Subcutaneous adipose tissue (tissue), 4 donors: ENCODE measurements around the gene PRRC2A. TPM values are rescaled to one million over a fixed set of nuclear protein-coding genes. Genes with fewer than 3 reads are reported as not detected.

Experiments used
- CTCF ChIP-seq: fragments of 450-650 bp; IDR thresholded peaks from one replicate; pipeline ENCODE4 v1.5.1; 2016; ENCODE audit warnings: low read depth, mild to moderate bottlenecking, control low read depth, antibody characterized with exemption, moderate library complexity
- total RNA-seq, 4 donors: library from RNA; depleted of rRNA; stranded (reverse); fragments of >200 nt; gene quantifications; one replicate each; pipeline ENCODE4 v1.1.0, GENCODE V29; 2016

Gene PRRC2A
- total RNA-seq, 4 donors from 2014 or later: 36.0 to 79.5 (median 46.5) TPM

DNA sequence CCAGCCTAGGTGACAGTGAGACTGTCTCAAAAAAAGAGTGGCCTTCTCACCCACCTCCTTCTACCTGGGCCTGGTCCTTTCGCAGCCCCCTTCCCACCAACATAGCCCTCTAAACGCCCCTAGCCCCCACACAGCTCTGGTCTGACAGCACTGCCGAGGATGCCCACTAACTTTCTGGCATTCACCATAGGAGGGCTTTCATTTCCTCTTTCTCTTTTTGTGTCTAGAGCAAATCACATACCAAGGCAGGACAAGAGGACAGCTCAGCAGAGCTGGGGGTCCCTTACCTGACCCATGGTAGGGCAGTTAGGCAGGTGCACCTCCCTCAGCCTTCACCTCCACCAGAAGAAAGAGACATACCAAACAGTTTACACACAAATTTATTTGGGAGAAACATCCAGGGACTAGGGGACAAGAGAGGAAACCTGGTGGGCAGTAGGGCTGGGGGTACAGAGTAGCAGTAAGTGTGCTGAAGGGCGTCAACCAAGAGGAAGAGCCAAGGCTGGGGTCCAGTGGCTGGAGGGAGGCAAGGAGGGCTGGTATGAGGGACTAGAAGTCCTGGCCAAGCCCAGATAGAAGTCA lies 55.9 kb downstream of the PRRC2A start:
- no peak for TF ChIP-seq CTCF

DNA sequence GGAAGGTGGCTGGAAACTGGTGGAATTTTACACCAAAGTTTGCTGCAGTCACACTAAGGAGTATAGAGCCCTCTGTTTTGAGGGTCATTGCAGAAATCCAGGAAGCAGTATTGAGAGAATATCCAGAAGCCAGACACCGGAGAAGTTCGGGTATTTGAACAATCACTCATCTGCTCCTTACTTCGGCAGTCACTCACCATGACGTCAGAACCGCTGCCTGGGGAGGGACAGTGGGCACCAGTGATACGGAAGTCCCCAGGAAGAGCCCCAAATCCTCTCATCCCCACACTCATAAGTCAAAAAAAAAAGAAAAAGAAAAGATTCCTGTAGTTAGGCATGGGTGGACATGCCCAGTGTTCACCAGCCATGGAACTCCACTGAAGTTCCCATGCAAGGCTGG lies 56.4 kb downstream of the PRRC2A start:
- TF ChIP-seq CTCF: no peak

DNA sequence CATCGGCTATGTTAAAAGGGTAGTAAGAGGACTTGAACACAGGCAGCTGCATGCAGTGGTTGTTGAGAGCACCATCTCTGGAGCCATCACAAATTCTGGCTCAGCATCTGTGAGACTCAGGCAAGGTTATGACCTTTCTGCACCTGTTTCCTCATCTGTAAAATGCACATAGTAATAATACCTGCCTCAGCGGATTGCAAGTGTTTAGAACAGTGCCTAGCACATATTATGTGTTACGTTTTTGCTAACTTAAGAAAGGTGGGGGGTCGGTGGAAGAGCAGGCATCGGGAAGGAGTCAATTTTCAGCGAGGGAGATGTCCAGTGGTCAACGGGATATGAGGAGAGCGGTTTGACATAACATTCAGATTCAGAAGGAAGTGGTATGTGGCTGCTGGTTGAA lies 57.4 kb downstream of the PRRC2A start:
- TF ChIP-seq CTCF: no peak

DNA sequence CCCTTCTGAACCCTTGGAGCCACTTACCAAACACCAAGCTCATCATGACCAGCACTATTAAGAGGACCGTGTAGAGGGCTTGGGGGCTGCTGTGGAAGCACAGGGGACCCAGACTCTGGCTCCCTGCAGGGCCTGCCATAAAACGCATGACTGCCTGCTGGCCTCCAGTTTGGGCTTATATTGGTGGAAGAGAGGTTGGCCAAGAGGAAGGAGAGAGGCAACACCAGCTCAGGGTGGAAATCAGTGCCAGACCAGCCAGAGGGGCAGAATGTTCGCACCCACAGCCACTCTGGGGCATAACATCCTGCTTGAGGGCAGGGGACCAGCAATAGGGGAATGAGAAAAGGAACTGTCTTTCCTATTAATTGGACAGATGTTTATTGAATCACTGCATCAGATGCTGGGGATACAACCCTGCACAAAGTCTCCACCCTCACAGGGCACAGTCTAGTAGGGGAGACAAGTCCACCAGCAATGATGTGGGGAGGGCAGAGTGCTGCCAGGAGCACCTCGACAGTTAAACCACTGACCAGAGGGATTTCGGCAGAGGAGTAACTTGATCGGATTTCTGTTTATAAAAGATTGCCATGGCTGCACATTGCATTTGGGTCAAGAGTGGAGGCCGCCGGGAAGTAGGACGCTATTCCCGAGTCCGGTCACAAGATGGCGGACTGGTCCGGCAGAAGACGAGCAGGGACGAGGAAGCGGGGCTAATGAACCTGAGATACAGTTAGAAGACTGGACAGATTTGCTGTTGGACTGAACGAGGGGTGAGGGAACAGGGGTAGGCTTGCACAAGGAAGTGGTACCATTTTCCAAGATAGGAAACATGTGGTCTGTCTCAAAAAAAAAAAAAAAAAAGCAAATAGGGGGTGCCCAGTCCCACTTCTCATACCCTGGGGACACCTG lies 60.0 kb downstream of the PRRC2A start, which contains the start of gene LY6G5C:
Gene LY6G5C (minus strand): TSS at position 842 of the 909 bp plus-strand sequence. CDS start 694 bp downstream, at position 148.
- no peak for TF ChIP-seq CTCF

DNA sequence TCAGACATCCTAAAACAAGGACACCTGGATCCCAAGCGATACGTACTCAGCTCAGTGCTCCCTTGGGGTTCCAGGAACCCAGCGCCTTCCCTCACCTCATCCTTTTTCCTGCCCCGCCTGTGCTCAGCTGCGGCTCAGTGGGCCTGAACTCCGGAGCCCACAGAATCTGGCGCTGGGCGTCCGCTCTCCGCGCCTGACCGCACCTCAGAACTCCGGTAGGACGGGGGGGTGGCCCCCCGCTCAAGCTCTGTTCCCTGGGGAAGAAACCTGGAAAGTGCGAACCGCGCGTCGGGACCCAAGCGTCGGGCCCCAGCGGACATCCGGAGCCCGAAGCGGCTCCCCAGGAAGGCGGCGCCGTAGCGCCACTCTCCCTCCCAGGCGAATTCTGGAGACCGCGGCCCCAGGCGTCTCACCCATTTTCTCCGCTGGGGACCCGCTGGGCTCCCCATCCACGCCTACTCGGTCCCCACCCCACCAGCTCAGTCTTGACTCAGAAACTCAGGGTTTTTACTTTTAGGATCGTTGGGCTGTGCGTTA lies 60.7 kb downstream of the PRRC2A start:
- TF ChIP-seq CTCF: no peak

DNA sequence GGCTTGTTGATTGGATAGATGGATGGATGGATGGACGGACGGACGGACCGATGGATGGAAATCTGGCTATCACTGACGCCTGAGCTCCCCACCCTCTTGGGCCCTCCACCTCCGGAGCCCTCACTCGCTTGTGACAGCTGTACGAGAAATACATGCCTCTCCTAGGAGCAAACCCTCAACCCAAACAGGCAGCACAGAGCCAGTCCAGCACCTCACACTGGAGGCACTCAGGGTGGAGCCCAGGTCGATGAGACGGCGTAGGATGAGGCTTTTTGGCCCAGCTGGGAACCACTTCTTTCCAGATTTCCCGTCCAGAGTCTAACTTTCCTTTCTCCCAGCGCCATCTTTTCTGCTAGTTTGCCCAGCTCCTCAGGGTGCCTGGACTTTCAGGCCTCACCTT lies 63.1 kb downstream of the PRRC2A start:
- TF ChIP-seq CTCF: no peak

- TF ChIP-seq CTCF: no peak
Measured at GRCh38 chr6:31686483-31686882, 66.0 kb downstream of the PRRC2A start.
